DOHH2 (cell line): ENCODE data around the gene DGAT2.
A peak's percentile ranks its signal among the peaks of the same experiment; 100 is the strongest.

ENCODE experiments used
- CTCF ChIP-seq: fragments of 200-600 bp; sonication (generic); IDR thresholded peaks from one replicate; pipeline ENCODE4 v1.5.1; 2014; ENCODE audit warnings: antibody characterized with exemption, mild to moderate bottlenecking, low read depth, low read length; ENCODE audit not compliant: poor library complexity, severe bottlenecking
- EZH2phosphoT487 ChIP-seq: fragments of 200-600 bp; sonication (generic); IDR thresholded peaks from 2 replicates; pipeline ENCODE4 v1.6.1; 2017; ENCODE audit warnings: borderline replicate concordance, mild to moderate bottlenecking, antibody characterized with exemption, low read length, moderate library complexity, mixed read lengths

- peak; percentile 36 for TF ChIP-seq CTCF
- no peak for TF ChIP-seq EZH2phosphoT487
These were observed 562 bp downstream of the DGAT2 start for GRCh38 chr11:75768909-75769771.
